Heart right ventricle (tissue), 16 donors: ENCODE results near the gene HES3. TPM values are rescaled to one million over a fixed set of nuclear protein-coding genes. Genes with fewer than 3 reads are reported as not detected.

Experiments
- ATAC-seq, 8 donors: fragments of 200-7000 bp; cut with Tn5 transposase; one replicate each; pipeline ENCODE4 v1.9.1; 2020; ENCODE audit warnings: mild to moderate bottlenecking in 8 of 8, moderate library complexity in 8 of 8, moderate number of reproducible peaks in 1 of 8
- DNase-seq, 2 donors: peaks; one replicate each; pipeline ENCODE4 v3.0.0-alpha.2; 2020
- H3K27ac ChIP-seq, 10 donors: fragments of 200-600 bp; sonication (generic) in 2 of 10; one replicate each; pipeline versions ENCODE4 v1.5.0 to v1.8.0; 2020 to 2022; ENCODE audit warnings: mild to moderate bottlenecking in 3 of 10
- H3K27me3 ChIP-seq, 7 donors: fragments of 200-600 bp; one replicate each; pipeline ENCODE4 v1.8.0; 2021 to 2022; ENCODE audit warnings: mild to moderate bottlenecking in 2 of 7
- H3K36me3 ChIP-seq, 9 donors: fragments of 200-600 bp; sonication (generic) in 1 of 9; one replicate each; pipeline versions ENCODE4 v1.5.0 to v1.8.0; 2020 to 2022; ENCODE audit warnings: mild to moderate bottlenecking in 2 of 9
- H3K4me1 ChIP-seq, 9 donors: fragments of 200-600 bp; sonication (generic) in 1 of 9; one replicate each; pipeline versions ENCODE4 v1.5.0 to v1.8.0; 2020 to 2022; ENCODE audit warnings: mild to moderate bottlenecking in 4 of 9
- H3K4me3 ChIP-seq, 10 donors: fragments of 200-600 bp; sonication (generic) in 2 of 10; one replicate each; pipeline versions ENCODE4 v1.5.0 to v1.8.0; 2020 to 2022; ENCODE audit warnings: mild to moderate bottlenecking in 7 of 10, moderate library complexity in 2 of 10
- H3K9me3 ChIP-seq, 11 donors: fragments of 200-600 bp in 10 of 11; sonication (generic) in 2 of 11; one replicate each; pipeline versions ENCODE4 v1.5.0 to v1.8.0; 2013 to 2022; ENCODE audit warnings: mild to moderate bottlenecking in 2 of 11, control low read depth in 1 of 11, moderate library complexity in 1 of 11
- CTCF ChIP-seq, 9 donors: fragments of 200-600 bp; sonication (generic) in 2 of 9; IDR thresholded peaks; one replicate each; pipeline versions ENCODE4 v1.5.0 to v1.8.0; 2021 to 2022; ENCODE audit warnings: antibody characterized with exemption in 9 of 9, mild to moderate bottlenecking in 5 of 9, moderate library complexity in 1 of 9
- WGBS, 2 donors: extraction: QIAGEN DNeasy Blood & Tissue Kit; methylation state at CpG; one replicate each; pipeline ENCODE4 v1.1.7; 2013; ENCODE audit warnings: inconsistent platforms in 1 of 2; 5-methylcytosine and 5-hydroxymethylcytosine counted together
- intact Hi-C, 10 donors: fragments of 100-400 bp; cut with DNase I; formaldehyde crosslinking; loops; one replicate each; pipeline versions ENCODE4 v1.11.1 to v1.14.2; 2022
- polyA plus RNA-seq, 2 donors: library from polyadenylated mRNA; stranded (reverse); fragments of 200-250 nt; gene quantifications; one replicate each; pipeline ENCODE4 v1.2.3, GENCODE V29; 2013
- total RNA-seq, 10 donors: library from RNA; stranded (reverse); fragmentation: NEBNext Ultra II Directional in 3 of 10; extraction: Animal tissue kit (Norgen Biotek cat#: 25700) in 3 of 10; gene quantifications; one replicate each; pipeline versions ENCODE4 v1.2.1 to v1.2.4, GENCODE V29; 2021 to 2023
- donor health status: Arrhythmogenic right ventricular cardiomyopathy.
- donor health status: ischemic (EF 13 %, LVEDD 7.1; RV severe dilation, severe dysfunction).
- donor health status: healthy with polysubstance abuse.
- donor health status: DM: no; HTN: yes; CAD: no.
- donor health status: DM: no; HTN: no; CAD: no.
- donor health status: ischemic (EF 25% LVEDD 6.9; RV normal size, moderate dysfunction).
- donor health status: ischemic (EF 25% LVEDD 5.7; RV mildly dilated, moderate dysfunction).
- donor health status: healthy.
- donor health status: DM: yes; HTN: yes; CAD: no.
- donor health status: Ischemic cardiomyopathy.
- donor health status: ischemic (EF 35%, LVEDD 5.7; RV mildly dilated, moderate dysfunction).
- donor health status: nonischemic (EF 11% LVEDD 7.7; RV severe dilation, severe dysfunction).
- donor health status: DM: yes; HTN: yes; CAD: no.
- donor health status: PGD.
- donor health status: ischemic (EF 29% LVEDD 5.4; RV normal size, mild dysfunction).
- donor health status: nonischemic (EF 23%, LVEDD 6.1; RV moderate dilation, normal function).

HES3 gene
- total and polyA plus RNA-seq, 12 donors: not detected

DNA sequence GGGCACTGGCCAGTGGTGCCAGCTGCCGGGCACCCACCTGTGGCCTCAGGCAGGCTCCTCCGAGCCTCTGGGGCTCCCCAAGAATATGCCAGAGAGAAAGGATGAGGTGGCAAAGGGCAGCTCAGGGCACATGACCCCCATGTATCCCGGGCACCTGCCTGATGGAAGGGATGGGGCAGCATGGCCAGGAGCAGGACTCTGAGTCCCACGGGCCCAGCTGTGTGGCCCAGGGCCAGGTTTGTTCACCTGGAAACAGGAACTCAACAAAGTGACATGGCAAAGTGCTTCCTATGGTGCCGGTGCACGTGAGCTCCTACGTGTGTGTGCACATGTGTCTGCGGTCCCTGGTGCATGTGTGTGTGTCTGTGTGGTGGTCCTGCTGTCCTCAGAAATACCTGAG, 26.4 kb downstream of the HES3 start:
- no peak overlapping the region for H3K27ac ChIP-seq
- intact Hi-C loops: no loop called here
- H3K27me3 ChIP-seq: no peaks in the 10 kb centered on the region
- TF ChIP-seq CTCF (IDR thresholded peaks at IDR 0.05): no peak
- WGBS, 2 donors: 85 to 86% methylated on average over 8 of the region's 8 CpGs
- DNase-seq (no peak), ATAC-seq (no peak)
- no peak overlapping the region for H3K4me3 ChIP-seq
- H3K4me1 ChIP-seq: peaks cover 0 to 24% (median 0%) of the 10 kb centered on the region in 9 donors
- H3K36me3 ChIP-seq: no peaks in the 10 kb centered on the region
- H3K9me3 ChIP-seq: no peaks in the 10 kb centered on the region

DNA sequence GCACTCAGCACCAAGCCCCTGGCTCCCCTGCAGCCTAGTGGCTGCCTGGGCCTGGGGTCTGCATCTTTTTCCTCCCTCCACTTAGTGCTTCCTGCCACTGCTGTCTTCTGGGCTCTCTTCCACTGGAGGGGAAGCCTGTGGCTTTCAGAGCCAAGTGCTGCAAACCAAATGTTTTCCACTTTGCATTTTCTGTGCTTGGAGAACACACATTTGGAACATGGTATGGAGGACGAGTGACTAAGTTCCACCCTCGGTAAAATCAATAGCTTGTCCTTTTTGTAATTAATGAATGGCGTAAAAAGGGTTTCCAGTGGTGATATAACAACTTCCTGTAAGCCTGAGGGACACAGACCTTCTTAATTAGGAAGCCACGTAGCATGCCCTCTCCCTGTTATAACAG, 27.0 kb downstream of the HES3 start:
- 71 to 74% methylated on average over 4 of the region's 4 CpGs for WGBS, 2 donors
- TF ChIP-seq CTCF (IDR thresholded peaks at IDR 0.05): no peak
- no peak overlapping the region for H3K4me3 ChIP-seq
- intact Hi-C loops: no loop called here
- H3K9me3 ChIP-seq: no peaks in the 10 kb centered on the region
- ATAC-seq (no peak), DNase-seq (no peak)
- peaks cover 0 to 29% (median 4%) of the 10 kb centered on the region in 9 donors for H3K4me1 ChIP-seq
- H3K27ac ChIP-seq: no peak overlapping the region
- no peaks in the 10 kb centered on the region for H3K27me3 ChIP-seq
- no peaks in the 10 kb centered on the region for H3K36me3 ChIP-seq

- Histone ChIP-seq H3K4me1 (peaks cover 0 to 34% (median 9%) of the 10 kb centered on the region in 9 donors), H3K9me3 (no peaks in the 10 kb centered on the region), H3K36me3 (no peaks in the 10 kb centered on the region), H3K27ac (no peak overlapping the region), H3K27me3 (no peaks in the 10 kb centered on the region), H3K4me3 (no peak overlapping the region)
- 81 to 83% methylated on average over 12 of the region's 12 CpGs for WGBS, 2 donors
- no peak for ATAC-seq
- DNase-seq: no peak
- intact Hi-C loops: no loop called here
- no peak for TF ChIP-seq CTCF (IDR thresholded peaks at IDR 0.05)
These were observed 27.6 kb downstream of the HES3 start for GRCh38 chr1:6271554-6271953.

GRCh38 chr1:6272452-6272851, 28.5 kb downstream of the HES3 start:
- peaks cover 4 to 41% (median 14%) of the 10 kb centered on the region in 9 donors for H3K4me1 ChIP-seq
- no peak overlapping the region for H3K27ac ChIP-seq
- no peak for DNase-seq
- H3K4me3 ChIP-seq: no peak overlapping the region
- WGBS, 2 donors: 84 to 86% methylated on average over 9 of the region's 9 CpGs
- H3K36me3 ChIP-seq: no peaks in the 10 kb centered on the region
- no peaks in the 10 kb centered on the region for H3K27me3 ChIP-seq
- no peak for TF ChIP-seq CTCF (IDR thresholded peaks at IDR 0.05)
- H3K9me3 ChIP-seq: no peaks in the 10 kb centered on the region
- no peak for ATAC-seq
- intact Hi-C loops: no loop called here
